Right lobe of liver (tissue), 4 donors: Measurements from ENCODE around the gene HIGD2A.

Source experiments
- CTCF ChIP-seq, 4 donors: fragments of 200-600 bp in 3 of 4; fragments of 450-650 bp in 1 of 4; IDR thresholded peaks; one replicate each; pipeline versions ENCODE4 v1.5.1 to v1.8.0; 2016 to 2022; ENCODE audit warnings: antibody characterized with exemption in 4 of 4, mild to moderate bottlenecking in 2 of 4
- POLR2A ChIP-seq: fragments of 450-650 bp; IDR thresholded peaks from one replicate; pipeline ENCODE4 v1.6.1; 2017; ENCODE audit warnings: antibody characterized with exemption, mild to moderate bottlenecking
- donor health status: DM: no; HTN: no; CAD: no.
- donor health status: DM: no; HTN: no; CAD: no.
- donor health status: DM: no; HTN: yes; CAD: no.

- TF ChIP-seq CTCF (IDR thresholded peaks at IDR 0.05) (no peak), POLR2A (no peak)
These were observed 4.1 kb upstream of the HIGD2A start for GRCh38 chr5:176384366-176384930.
